SK-N-SH (cell line): Measurements from ENCODE around the gene TMEM145. TPM values are rescaled to one million over a fixed set of nuclear protein-coding genes. Genes with fewer than 3 reads are reported as not detected.
A peak's percentile ranks its signal among the peaks of the same experiment; 100 is the strongest.

Experiments
- CTCF ChIA-PET: fragments of 300-600, 350-600 bp; formaldehyde crosslinking; extraction: SDS; loops from one replicate; lab custom pipeline; 2021; lab: Yijun Ruan, JAX
- POLR2A ChIA-PET: fragments of 350-600 bp; sonication (Branson Sonifier 250); formaldehyde crosslinking; extraction: SDS; loops from one replicate; lab custom pipeline; 2020; ENCODE audit warnings: antibody characterized with exemption, inconsistent platforms; lab: Yijun Ruan, JAX
- DNase-seq: peaks from one replicate; pipeline ENCODE4 v3.0.0; 2012
- H2AFZ ChIP-seq: fragments of 200-600 bp; sonication (generic); 2 replicates; pipeline ENCODE4 v1.8.1; 2016; ENCODE audit warnings: antibody characterized with exemption, mild to moderate bottlenecking, low read depth
- H3F3A ChIP-seq: fragments of 200-600 bp; sonication (generic); replicated peaks from 2 replicates; pipeline ENCODE3; 2016; ENCODE audit warnings: antibody characterized with exemption, mild to moderate bottlenecking; ENCODE audit not compliant: insufficient read depth
- H3K27ac ChIP-seq, 2 experiments: fragments of 200-500 bp in 1 of 2; fragments of 200-600 bp in 1 of 2; sonication (Bioruptor generic) in 1 of 2; sonication (generic), shearing (Covaris generic) in 1 of 2; 2 replicates each; pipeline versions ENCODE4 v1.5.1 to v1.6.1; 2014 to 2016; ENCODE audit warnings: low read depth in 2 of 2, inconsistent platforms in 1 of 2, low read length in 1 of 2, mild to moderate bottlenecking in 1 of 2, mixed read lengths in 1 of 2
- H3K27me3 ChIP-seq: fragments of 200-600 bp; sonication (generic), shearing (Covaris generic); 2 replicates; pipeline ENCODE4 v1.6.1; 2016; ENCODE audit warnings: mixed run types; ENCODE audit not compliant: insufficient read depth
- H3K36me3 ChIP-seq, 2 experiments: fragments of 200-500 bp in 1 of 2; fragments of 200-600 bp in 1 of 2; sonication (Bioruptor generic) in 1 of 2; sonication (generic) in 1 of 2; replicated peaks in 1 of 2; 2 replicates each; pipeline versions ENCODE3 to v1.5.1; 2014 to 2016; ENCODE audit warnings: low read length in 1 of 2, mild to moderate bottlenecking in 1 of 2; ENCODE audit not compliant: insufficient read depth in 2 of 2, control insufficient read depth in 1 of 2
- H3K4me1 ChIP-seq, 2 experiments: fragments of 200-500 bp in 1 of 2; fragments of 200-600 bp in 1 of 2; sonication (Bioruptor generic) in 1 of 2; sonication (generic), shearing (Covaris generic) in 1 of 2; 2 replicates each; pipeline versions ENCODE4 v1.5.1 to v1.6.1; 2014 to 2016; ENCODE audit warnings: low read depth in 1 of 2, low read length in 1 of 2, mixed run types in 1 of 2; ENCODE audit not compliant: insufficient read depth in 2 of 2, control insufficient read depth in 1 of 2
- H3K4me2 ChIP-seq: fragments of 200-600 bp; sonication (generic), shearing (Covaris generic); 2 replicates; pipeline ENCODE4 v1.6.1; 2017; ENCODE audit warnings: mixed run types
- H3K4me3 ChIP-seq, 2 experiments: fragments of 200-500 bp in 1 of 2; fragments of 200-600 bp in 1 of 2; sonication (Bioruptor generic) in 1 of 2; sonication (generic), shearing (Covaris generic) in 1 of 2; 2 replicates each; pipeline versions ENCODE4 v1.5.1 to v1.8.1; 2014 to 2016; ENCODE audit warnings: low read depth in 2 of 2, inconsistent platforms in 1 of 2, low read length in 1 of 2, mild to moderate bottlenecking in 1 of 2, mixed read lengths in 1 of 2, moderate library complexity in 1 of 2
- H3K79me2 ChIP-seq: fragments of 200-600 bp; sonication (generic); 2 replicates; pipeline ENCODE4 v1.8.1; 2017; ENCODE audit warnings: mild to moderate bottlenecking; ENCODE audit not compliant: insufficient read depth
- H3K9ac ChIP-seq: fragments of 200-600 bp; sonication (generic); 2 replicates; pipeline ENCODE4 v1.6.1; 2017; ENCODE audit warnings: mixed run types
- H3K9me2 ChIP-seq: fragments of 200-600 bp; sonication (generic); 2 replicates; pipeline ENCODE4 v1.6.1; 2017; ENCODE audit warnings: mixed run types
- H3K9me3 ChIP-seq: fragments of 200-600 bp; sonication (generic); 2 replicates; pipeline ENCODE4 v1.6.1; 2017; ENCODE audit warnings: mixed run types, mild to moderate bottlenecking, moderate library complexity
- H4K20me1 ChIP-seq: fragments of 200-600 bp; sonication (generic); 2 replicates; pipeline ENCODE4 v1.6.1; 2017; ENCODE audit warnings: mild to moderate bottlenecking, mixed run types; ENCODE audit not compliant: insufficient read depth
- CHD2 ChIP-seq: fragments of 150-350 bp; IDR thresholded peaks from 2 replicates; pipeline ENCODE4 v1.6.1; 2018; ENCODE audit warnings: low read length; ENCODE audit not compliant: partially characterized antibody
- ELF1 ChIP-seq: IDR thresholded peaks from 2 replicates; pipeline ENCODE4 v1.4.0; 2012
- EP300 ChIP-seq, 2 experiments: IDR thresholded peaks; 2 replicates each; pipeline versions ENCODE4 v1.4.0 to v1.6.1; 2012; ENCODE audit warnings: borderline replicate concordance in 1 of 2, low read depth in 1 of 2, low read length in 1 of 2
- FOXJ3 ChIP-seq: sonication (generic); formaldehyde crosslinking; IDR thresholded peaks from 2 replicates; pipeline ENCODE4 v1.5.1; 2020; ENCODE audit warnings: mild to moderate bottlenecking, missing genetic modification reagents
- GATA2 ChIP-seq: sonication (generic); formaldehyde crosslinking; IDR thresholded peaks from 2 replicates; pipeline ENCODE4 v1.5.0; 2020; ENCODE audit warnings: mild to moderate bottlenecking, missing genetic modification reagents
- JUND ChIP-seq: IDR thresholded peaks from 2 replicates; pipeline ENCODE4 v1.4.0; 2012
- NFIC ChIP-seq: IDR thresholded peaks from 2 replicates; pipeline ENCODE4 v1.4.0; 2012; ENCODE audit warnings: borderline replicate concordance
- NRF1 ChIP-seq: IDR thresholded peaks from 2 replicates; pipeline ENCODE4 v1.6.1; 2012; ENCODE audit warnings: low read depth, mild to moderate bottlenecking, low read length
- PBX3 ChIP-seq: IDR thresholded peaks from 2 replicates; pipeline ENCODE4; 2012
- RCOR1 ChIP-seq: fragments of 150-350 bp; IDR thresholded peaks from 2 replicates; pipeline ENCODE4 v1.6.1; 2017; ENCODE audit warnings: antibody characterized with exemption, low read length
- RFX5 ChIP-seq: IDR thresholded peaks from 2 replicates; pipeline ENCODE4 v1.6.1; 2012; ENCODE audit warnings: mild to moderate bottlenecking, improper control_type of control experiment, low read length
- SIN3A ChIP-seq: IDR thresholded peaks from 2 replicates; pipeline ENCODE4 v1.6.1; 2012; ENCODE audit warnings: low read depth, mild to moderate bottlenecking, low read length, moderate library complexity, borderline replicate concordance
- SMC3 ChIP-seq: IDR thresholded peaks from 2 replicates; pipeline ENCODE4 v1.6.1; 2012; ENCODE audit warnings: low read depth, low read length, improper control_type of control experiment
- TAF1 ChIP-seq: IDR thresholded peaks from 2 replicates; pipeline ENCODE4 v1.6.1; 2012; ENCODE audit warnings: low read depth, mild to moderate bottlenecking, low read length, moderate library complexity, borderline replicate concordance
- TEAD4 ChIP-seq: IDR thresholded peaks from 2 replicates; pipeline ENCODE4 v1.4.0; 2012; ENCODE audit warnings: mild to moderate bottlenecking, borderline replicate concordance; ENCODE audit not compliant: insufficient read depth
- USF1 ChIP-seq: IDR thresholded peaks from 2 replicates; pipeline ENCODE4 v1.4.0; 2012; ENCODE audit warnings: low read depth, borderline replicate concordance
- ZBTB33 ChIP-seq: IDR thresholded peaks from 2 replicates; pipeline ENCODE4 v1.4.0; 2012; ENCODE audit warnings: low read depth, borderline replicate concordance
- polyA plus RNA-seq, 3 experiments: library from polyadenylated mRNA; depleted of rRNA; stranded (reverse); fragments of >200 nt; gene quantifications; 2 replicates each; pipeline ENCODE4 v1.2.3, GENCODE V29; 2012

The TMEM145 gene
- polyA plus RNA-seq, 1 of the 3 experiments (the other 2 are of a cell fraction) = 2.0 TPM

- no peaks in the 10 kb centered on the region for H3K9me3 ChIP-seq
- H3K4me3 ChIP-seq = peak overlapping the region in 1 of 2 experiments; percentile 99; a peak in 2 of 4 replicates
- no peaks in the 10 kb centered on the region for H3K27me3 ChIP-seq
- no peaks in the 10 kb centered on the region for H3K9me2 ChIP-seq
- H3K9ac ChIP-seq = peak overlapping the region; percentile 93; the same call in 1 of the 2 replicates
- CTCF ChIA-PET = interaction anchor here (1.2 kb wide), 1 partner anchor 47 kb away, joined by 3 read pairs; no protein-coding TSS in a partner anchor
- H3K4me1 ChIP-seq = peaks cover 8 to 16% of the 10 kb centered on the region in 2 experiments; a peak in 1 of 4 replicates
- H3K36me3 ChIP-seq = no peaks in the 10 kb centered on the region
- no peak for TF ChIP-seq JUND
- no peak for TF ChIP-seq CHD2
- no peak for TF ChIP-seq TEAD4
- no peak for TF ChIP-seq USF1
- TF ChIP-seq ELF1 = no peak
- no peak for TF ChIP-seq ZBTB33
- TF ChIP-seq TAF1 = no peak
- TF ChIP-seq RFX5 = no peak
- TF ChIP-seq PBX3 = no peak
- TF ChIP-seq FOXJ3 (CRISPR knock-in tag) = no peak
- TF ChIP-seq EP300 (IDR thresholded peaks at IDR 0.05; ENCODE audit: borderline replicate concordance in 1 of 2, low read depth in 1 of 2, low read length in 1 of 2) = no peak
- no peak for TF ChIP-seq SIN3A
- no peak for TF ChIP-seq NFIC
- TF ChIP-seq NRF1 = no peak
- no peak for TF ChIP-seq SMC3
- TF ChIP-seq GATA2 (CRISPR knock-in tag) = no peak
- no peak for TF ChIP-seq RCOR1
- TF ChIP-seq, all 33 proteins: peak for 0
- Histone ChIP-seq H3K79me2 (peaks cover 39% of the 10 kb centered on the region), H4K20me1 (no peaks in the 10 kb centered on the region; the same call in 1 of the 2 replicates), H2AFZ (no peak overlapping the region), H3F3A (no peaks in the 10 kb centered on the region), H3K4me2 (peak overlapping the region; percentile 99), H3K27ac (no peak overlapping the region)
- POLR2A ChIA-PET = no interaction called here
- DNase-seq = no peak
Observed at GRCh38 chr19:42326969-42327368, 13.9 kb downstream of the TMEM145 start.
